IMR-90 (cell line): ENCODE measurements around the gene RPH3AL. TPM values are rescaled to one million over a fixed set of nuclear protein-coding genes. Genes with fewer than 3 reads are reported as not detected.

Experiments
- ATAC-seq: fragments of 200-7000 bp; cut with Tn5 transposase; 2 replicates; pipeline ENCODE4 v1.9.1; 2020; ENCODE audit warnings: low read depth, mild to moderate bottlenecking, moderate library complexity
- BruUV-seq: library from RNA; stranded (reverse); fragments of 400-500 nt; replicated peaks from 2 replicates; lab custom pipeline; 2021; lab: Mats Ljungman, UMichigan
- CTCF ChIA-PET: fragments of 300-600 bp; formaldehyde crosslinking; extraction: SDS; loops from one replicate; lab custom pipeline; 2021; ENCODE audit warnings: antibody characterized with exemption; lab: Yijun Ruan, JAX
- POLR2A ChIA-PET: fragments of 300-600 bp; sonication (Branson Sonifier 250); formaldehyde crosslinking; loops from one replicate; lab custom pipeline; 2022; ENCODE audit warnings: antibody characterized with exemption; ENCODE audit not compliant: unreplicated experiment; lab: Charles Lee
- DNase-seq: peaks from one replicate; pipeline ENCODE4 v3.0.0; 2013
- H2AFZ ChIP-seq: replicated peaks from 2 replicates; pipeline ENCODE3; 2013; ENCODE audit warnings: low read length, mild to moderate bottlenecking; ENCODE audit not compliant: poor library complexity
- H2AK5ac ChIP-seq: 2 replicates; pipeline ENCODE4 v1.6.1; 2013; ENCODE audit warnings: low read depth, low read length, inconsistent platforms
- H2AK9ac ChIP-seq: replicated peaks from 2 replicates; pipeline ENCODE3; 2013; ENCODE audit warnings: mild to moderate bottlenecking, low read depth, low read length, moderate library complexity; ENCODE audit not compliant: poor library complexity
- H2BK120ac ChIP-seq: 2 replicates; pipeline ENCODE4 v1.6.1; 2013; ENCODE audit warnings: low read depth, low read length, inconsistent platforms
- H2BK15ac ChIP-seq: 3 replicates; pipeline ENCODE4 v1.6.1; 2013; ENCODE audit warnings: low read depth, low read length, inconsistent platforms
- H2BK20ac ChIP-seq: 2 replicates; pipeline ENCODE4 v1.6.1; 2013; ENCODE audit warnings: low read depth, mild to moderate bottlenecking, inconsistent platforms, low read length, moderate library complexity
- H2BK5ac ChIP-seq: 2 replicates; pipeline ENCODE4 v1.6.1; 2013; ENCODE audit warnings: mild to moderate bottlenecking, low read depth, low read length, inconsistent platforms; ENCODE audit not compliant: poor library complexity, severe bottlenecking
- H3K14ac ChIP-seq: replicated peaks from 2 replicates; pipeline ENCODE4 v1.6.1; 2013; ENCODE audit warnings: low read depth, low read length, inconsistent platforms
- H3K18ac ChIP-seq: 2 replicates; pipeline ENCODE4 v1.6.1; 2013; ENCODE audit warnings: low read depth, low read length, control low read depth
- H3K23ac ChIP-seq: 2 replicates; pipeline ENCODE4 v1.6.1; 2013; ENCODE audit warnings: low read depth, low read length, inconsistent platforms
- H3K27ac ChIP-seq: 2 replicates; pipeline ENCODE4 v1.5.1; 2013; ENCODE audit warnings: mild to moderate bottlenecking, control low read depth, low read length; ENCODE audit not compliant: insufficient read depth
- H3K27me3 ChIP-seq: 2 replicates; pipeline ENCODE4 v1.6.1; 2013; ENCODE audit warnings: low read length; ENCODE audit not compliant: control insufficient read depth, insufficient read depth
- H3K36me3 ChIP-seq: 2 replicates; pipeline ENCODE4 v1.6.1; 2013; ENCODE audit warnings: low read length, mixed read lengths; ENCODE audit not compliant: control insufficient read depth, insufficient read depth
- H3K4ac ChIP-seq: 2 replicates; pipeline ENCODE4 v1.6.1; 2013; ENCODE audit warnings: low read depth, low read length, inconsistent platforms
- H3K4me1 ChIP-seq: 2 replicates; pipeline ENCODE4 v1.6.1; 2013; ENCODE audit warnings: low read length, mixed read lengths; ENCODE audit not compliant: control insufficient read depth, insufficient read depth
- H3K4me2 ChIP-seq: 2 replicates; pipeline ENCODE4 v1.6.1; 2013; ENCODE audit warnings: low read depth, mild to moderate bottlenecking, control low read depth, low read length, moderate library complexity
- H3K4me3 ChIP-seq: 2 replicates; pipeline ENCODE4 v1.5.1; 2013; ENCODE audit warnings: low read depth, mild to moderate bottlenecking, control low read depth, low read length, moderate library complexity; ENCODE audit not compliant: insufficient read depth
- H3K56ac ChIP-seq: 2 replicates; pipeline ENCODE4 v1.6.1; 2013; ENCODE audit warnings: low read length, inconsistent platforms; ENCODE audit not compliant: insufficient read depth; ENCODE audit errors: extremely low read depth
- H3K79me1 ChIP-seq, 2 experiments: 2 replicates each; pipeline ENCODE4 v1.6.1; 2013; ENCODE audit warnings: low read length in 2 of 2, inconsistent platforms in 1 of 2, low read depth in 1 of 2
- H3K9ac ChIP-seq: 2 replicates; pipeline ENCODE4 v1.6.1; 2013; ENCODE audit warnings: low read depth, low read length, control low read depth
- H3K9me1 ChIP-seq: 2 replicates; pipeline ENCODE4 v1.6.1; 2013; ENCODE audit warnings: low read length, inconsistent platforms; ENCODE audit not compliant: insufficient read depth
- H3K9me3 ChIP-seq: 2 replicates; pipeline ENCODE4 v1.6.1; 2013; ENCODE audit warnings: low read length; ENCODE audit not compliant: control insufficient read depth, insufficient read depth
- H4K20me1 ChIP-seq: 2 replicates; pipeline ENCODE4 v1.6.1; 2013; ENCODE audit warnings: low read length, inconsistent platforms; ENCODE audit not compliant: insufficient read depth
- H4K5ac ChIP-seq: 2 replicates; pipeline ENCODE4 v1.6.1; 2013; ENCODE audit warnings: mild to moderate bottlenecking, low read depth, low read length, control low read depth
- H4K8ac ChIP-seq, 2 experiments: 2 replicates each; pipeline ENCODE4 v1.6.1; 2013; ENCODE audit warnings: low read depth in 2 of 2, low read length in 2 of 2, control low read depth in 1 of 2, inconsistent platforms in 1 of 2
- H4K91ac ChIP-seq: 2 replicates; pipeline ENCODE4 v1.6.1; 2013; ENCODE audit warnings: low read depth, low read length, inconsistent platforms; ENCODE audit not compliant: insufficient read depth
- BHLHE40 ChIP-seq: fragments of 150-350 bp; IDR thresholded peaks from 2 replicates; pipeline ENCODE4 v1.6.1; 2016; ENCODE audit warnings: mild to moderate bottlenecking, low read depth, low read length
- CEBPB ChIP-seq: IDR thresholded peaks from 2 replicates; pipeline ENCODE4 v1.6.1; 2012; ENCODE audit warnings: low read depth, low read length, improper control_type of control experiment
- CHD1 ChIP-seq: IDR thresholded peaks from 2 replicates; pipeline ENCODE4 v1.6.1; 2012; ENCODE audit warnings: low read depth, low read length, improper control_type of control experiment
- CTCF ChIP-seq: conservative IDR thresholded peaks from 2 replicates; pipeline ENCODE4 v1.5.1; 2012; ENCODE audit warnings: mild to moderate bottlenecking, low read depth, low read length, improper control_type of control experiment
- FOS ChIP-seq: fragments of 150-350 bp; IDR thresholded peaks from 2 replicates; pipeline ENCODE4 v1.6.1; 2016; ENCODE audit warnings: low read depth, low read length
- MAFK ChIP-seq: IDR thresholded peaks from 2 replicates; pipeline ENCODE4 v1.6.1; 2012; ENCODE audit warnings: low read depth, low read length, improper control_type of control experiment
- MAZ ChIP-seq: IDR thresholded peaks from 2 replicates; pipeline ENCODE4 v1.6.1; 2012; ENCODE audit warnings: low read depth, mild to moderate bottlenecking, low read length, improper control_type of control experiment, moderate library complexity, borderline replicate concordance
- MXI1 ChIP-seq: IDR thresholded peaks from 2 replicates; pipeline ENCODE4 v1.6.1; 2012; ENCODE audit warnings: low read depth, mild to moderate bottlenecking, low read length, moderate library complexity, borderline replicate concordance
- POLR2A ChIP-seq: IDR thresholded peaks from 2 replicates; pipeline ENCODE4 v1.6.1; 2012; ENCODE audit warnings: mild to moderate bottlenecking, low read depth, low read length
- RAD21 ChIP-seq: IDR thresholded peaks from 2 replicates; pipeline ENCODE4 v1.6.1; 2012; ENCODE audit warnings: low read length, improper control_type of control experiment
- RCOR1 ChIP-seq: IDR thresholded peaks from 2 replicates; pipeline ENCODE4 v1.6.1; 2012; ENCODE audit warnings: mild to moderate bottlenecking, low read length, improper control_type of control experiment; ENCODE audit not compliant: insufficient replicate concordance
- RFX5 ChIP-seq: IDR thresholded peaks from 2 replicates; pipeline ENCODE4 v1.8.0; 2012; ENCODE audit warnings: low read depth, mild to moderate bottlenecking, low read length, moderate library complexity
- SMC3 ChIP-seq: fragments of 150-350 bp; IDR thresholded peaks from 2 replicates; pipeline ENCODE4 v1.6.1; 2016; ENCODE audit warnings: low read depth, mild to moderate bottlenecking, antibody characterized with exemption, low read length, moderate library complexity
- USF2 ChIP-seq: fragments of 150-350 bp; IDR thresholded peaks from 2 replicates; pipeline ENCODE4 v1.6.1; 2017; ENCODE audit warnings: mild to moderate bottlenecking, antibody characterized with exemption, low read length, low read depth
- WGBS, 2 experiments: methylation state at CpG; one replicate each; pipeline versions ENCODE4 v1.1.5 to v1.1.7; 2013; ENCODE audit warnings: missing lambda C conversion rate in 2 of 2; ENCODE audit not compliant: insufficient read length in 1 of 2; ENCODE audit errors: extremely low coverage in 2 of 2; 5-methylcytosine and 5-hydroxymethylcytosine counted together
- dilution Hi-C: fragments of 300-500 bp; cut with HindIII; formaldehyde crosslinking; loops from one replicate; pipeline ENCODE4 v1.14.3; 2018; ENCODE audit warnings: low sequenced_read_pairs; ENCODE audit not compliant: unreplicated experiment
- in situ Hi-C: fragments of 300-500 bp; cut with MboI; formaldehyde crosslinking; loops from 3 replicates; pipeline ENCODE4 v1.14.3; 2019; ENCODE audit warnings: low sequenced_read_pairs, inconsistent platforms, mixed read lengths
- intact Hi-C: fragments of 100-400 bp; cut with micrococcal nuclease; formaldehyde crosslinking; loops from 2 replicates; pipeline ENCODE4 v1.10.0; 2022
- polyA plus RNA-seq, 3 experiments: library from polyadenylated mRNA; depleted of rRNA; stranded (reverse); fragments of >200 nt; gene quantifications; 2 replicates each; pipeline ENCODE4 v1.2.3, GENCODE V29; 2012; ENCODE audit warnings: low replicate concordance in 1 of 3
- total RNA-seq: library from RNA; depleted of rRNA; stranded (reverse); fragments of >200 nt; gene quantifications from 2 replicates; pipeline ENCODE4 v1.2.3, GENCODE V29; 2012
- TF ChIP-seq, protein P1 (sequence below): fragments of 150-350 bp; IDR thresholded peaks from 2 replicates; pipeline ENCODE4 v1.6.1; 2016; ENCODE audit warnings: low read depth, mild to moderate bottlenecking, low read length, moderate library complexity, borderline replicate concordance

The RPH3AL gene
- total and polyA plus RNA-seq, 2 of the 4 experiments (the other 2 are of a cell fraction), result 1.8 to 2.5 TPM

- dilution Hi-C loops, result no loop called here
- no peak for DNase-seq
- in situ Hi-C loops, result no loop called here
- Histone ChIP-seq H2BK5ac (no peak overlapping the region), H3K9me3 (peaks cover 3% of the 10 kb centered on the region), H4K20me1 (no peaks in the 10 kb centered on the region), H2AFZ (no peak overlapping the region), H3K27ac (no peak overlapping the region), H2BK20ac (no peak overlapping the region), H2BK15ac (no peak overlapping the region), H4K91ac (no peak overlapping the region), H3K4me3 (no peak overlapping the region), H3K27me3 (peaks cover 20% of the 10 kb centered on the region), H3K4me2 (no peak overlapping the region), H3K18ac (no peak overlapping the region), H3K4ac (no peak overlapping the region), H2AK5ac (no peak overlapping the region), H4K5ac (no peak overlapping the region), H3K23ac (no peak overlapping the region), H3K9ac (no peak overlapping the region), H3K79me1 (no peaks in the 10 kb centered on the region), H2BK120ac (no peak overlapping the region), H3K36me3 (no peaks in the 10 kb centered on the region), H3K14ac (no peak overlapping the region), H3K56ac (no peak overlapping the region), H3K9me1 (no peaks in the 10 kb centered on the region), H4K8ac (no peak overlapping the region), H2AK9ac (no peak overlapping the region), H3K4me1 (no peaks in the 10 kb centered on the region)
- ChIA-PET CTCF (no interaction called here), POLR2A (no interaction called here)
- no TSS peak for BruUV-seq
- intact Hi-C loops, result no loop called here
- 60% methylated on average over 4 of the region's 21 CpGs; no CpG with 5 or more reads in 1 of the 2 experiments for WGBS, 2 experiments
- no peak for TF ChIP-seq MAZ
- TF ChIP-seq SMC3, result no peak
- no peak for TF ChIP-seq CEBPB
- no peak for TF ChIP-seq MXI1
- no peak for TF ChIP-seq POLR2A
- TF ChIP-seq FOS, result no peak
- TF ChIP-seq BHLHE40, result no peak
- no peak for TF ChIP-seq RFX5
- TF ChIP-seq, protein P1, sequence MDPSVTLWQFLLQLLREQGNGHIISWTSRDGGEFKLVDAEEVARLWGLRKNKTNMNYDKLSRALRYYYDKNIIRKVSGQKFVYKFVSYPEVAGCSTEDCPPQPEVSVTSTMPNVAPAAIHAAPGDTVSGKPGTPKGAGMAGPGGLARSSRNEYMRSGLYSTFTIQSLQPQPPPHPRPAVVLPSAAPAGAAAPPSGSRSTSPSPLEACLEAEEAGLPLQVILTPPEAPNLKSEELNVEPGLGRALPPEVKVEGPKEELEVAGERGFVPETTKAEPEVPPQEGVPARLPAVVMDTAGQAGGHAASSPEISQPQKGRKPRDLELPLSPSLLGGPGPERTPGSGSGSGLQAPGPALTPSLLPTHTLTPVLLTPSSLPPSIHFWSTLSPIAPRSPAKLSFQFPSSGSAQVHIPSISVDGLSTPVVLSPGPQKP, result no peak
- TF ChIP-seq CTCF, result no peak
- TF ChIP-seq USF2, result no peak
- no peak for TF ChIP-seq RCOR1
- TF ChIP-seq RAD21, result no peak
- no peak for TF ChIP-seq CHD1
- no peak for TF ChIP-seq MAFK
- ATAC-seq, result no peak
Observed at GRCh38 chr17:281365-281999, 71.1 kb downstream of the RPH3AL start.
